CD14-positive monocyte (primary cell): ENCODE results near the gene GPSM1. TPM values are rescaled to one million over a fixed set of nuclear protein-coding genes. Genes with fewer than 3 reads are reported as not detected.
"Not testable (repeated sequence)": the region's sequence is repeated elsewhere in the genome, so short reads cannot be mapped to it uniquely, and the experiment has no call there.

Source experiments
- DNase-seq, 3 donors: peaks; one replicate each; pipeline ENCODE4 v3.0.0-alpha.2; 2011 to 2022
- H2AFZ ChIP-seq: 2 replicates; pipeline ENCODE4 v1.6.0; 2012; ENCODE audit warnings: mild to moderate bottlenecking, low read depth, low read length, inconsistent platforms; ENCODE audit not compliant: insufficient read depth, poor library complexity, severe bottlenecking
- H3K27ac ChIP-seq, 2 donors: 1 replicate in 1 of 2; 2 replicates in 1 of 2; pipeline ENCODE4 v1.5.1; 2012 to 2013; ENCODE audit warnings: low read length in 2 of 2, control low read depth in 1 of 2, inconsistent platforms in 1 of 2, low read depth in 1 of 2, mild to moderate bottlenecking in 1 of 2
- H3K27me3 ChIP-seq, 2 donors: one replicate each; pipeline versions ENCODE4 v1.6.0 to v1.6.1; 2011 to 2013; ENCODE audit warnings: low read length in 2 of 2; ENCODE audit not compliant: control insufficient read depth in 2 of 2, insufficient read depth in 2 of 2
- H3K36me3 ChIP-seq, 2 donors: replicated peaks in 1 of 2; 1 replicate in 1 of 2; 2 replicates in 1 of 2; pipeline versions ENCODE4 v1.5.1 to v1.6.1; 2012 to 2013; ENCODE audit warnings: low read length in 2 of 2, control low read depth in 1 of 2, inconsistent platforms in 1 of 2, mild to moderate bottlenecking in 1 of 2; ENCODE audit not compliant: insufficient read depth in 2 of 2, control insufficient read depth in 1 of 2
- H3K4me1 ChIP-seq, 2 donors: 1 replicate in 1 of 2; 2 replicates in 1 of 2; pipeline versions ENCODE4 v1.5.1 to v1.6.1; 2012 to 2013; ENCODE audit warnings: low read length in 2 of 2, control low read depth in 1 of 2, inconsistent platforms in 1 of 2, mild to moderate bottlenecking in 1 of 2, moderate library complexity in 1 of 2; ENCODE audit not compliant: insufficient read depth in 2 of 2, control insufficient read depth in 1 of 2
- H3K4me2 ChIP-seq: replicated peaks from 2 replicates; pipeline ENCODE3; 2012; ENCODE audit warnings: low read length, moderate library complexity, mild to moderate bottlenecking; ENCODE audit not compliant: poor library complexity, severe bottlenecking; ENCODE audit errors: extremely low read depth
- H3K4me3 ChIP-seq, 3 experiments: fragments of 200-600 bp in 1 of 3; sonication (generic) in 1 of 3; replicated peaks in 1 of 3; 1 replicate in 2 of 3; 2 replicates in 1 of 3; pipeline ENCODE4 v1.5.1; 2011 to 2013; ENCODE audit warnings: low read length in 3 of 3, mild to moderate bottlenecking in 3 of 3, control low read depth in 2 of 3, low read depth in 2 of 3, inconsistent platforms in 1 of 3, moderate library complexity in 1 of 3
- H3K79me2 ChIP-seq: 2 replicates; pipeline ENCODE4 v1.6.0; 2012; ENCODE audit warnings: mild to moderate bottlenecking, control low read depth, inconsistent platforms, low read length, moderate library complexity; ENCODE audit not compliant: insufficient read depth
- H3K9ac ChIP-seq: 2 replicates; pipeline ENCODE4 v1.6.0; 2017; ENCODE audit warnings: low read length, mild to moderate bottlenecking; ENCODE audit not compliant: insufficient read depth, poor library complexity, severe bottlenecking
- H3K9me3 ChIP-seq, 2 donors: replicated peaks in 1 of 2; 1 replicate in 1 of 2; 2 replicates in 1 of 2; pipeline versions ENCODE4 v1.5.1 to v1.6.1; 2012 to 2013; ENCODE audit warnings: low read length in 2 of 2, control low read depth in 1 of 2; ENCODE audit not compliant: control insufficient read depth in 1 of 2, insufficient read depth in 1 of 2
- H4K20me1 ChIP-seq: 2 replicates; pipeline ENCODE4 v1.6.0; 2012; ENCODE audit warnings: mild to moderate bottlenecking, low read length, control low read depth, moderate library complexity; ENCODE audit not compliant: insufficient read depth
- H3K27ac Mint-ChIP-seq, 7 donors: one replicate each; pipeline ENCODE4 v1.8.0; 2020; ENCODE audit warnings: mild to moderate bottlenecking in 7 of 7, mixed read lengths in 7 of 7, moderate library complexity in 6 of 7, inconsistent platforms in 2 of 7
- H3K27me3 Mint-ChIP-seq, 3 donors: one replicate each; pipeline ENCODE4 v1.8.0; 2021 to 2022; ENCODE audit warnings: low read depth in 3 of 3, mild to moderate bottlenecking in 3 of 3, mixed read lengths in 3 of 3, moderate library complexity in 3 of 3, inconsistent platforms in 1 of 3
- H3K36me3 Mint-ChIP-seq, 2 donors: one replicate each; pipeline ENCODE4 v1.8.0; 2020; ENCODE audit warnings: mixed read lengths in 2 of 2, inconsistent platforms in 1 of 2, mild to moderate bottlenecking in 1 of 2
- H3K4me1 Mint-ChIP-seq: one replicate; pipeline ENCODE4 v1.8.0; 2020; ENCODE audit warnings: mild to moderate bottlenecking, mixed read lengths
- H3K4me3 Mint-ChIP-seq, 2 donors: one replicate each; pipeline ENCODE4 v1.8.0; 2020; ENCODE audit warnings: mild to moderate bottlenecking in 2 of 2, mixed read lengths in 2 of 2, moderate library complexity in 1 of 2
- H3K9me3 Mint-ChIP-seq, 7 donors: one replicate each; pipeline ENCODE4 v1.8.0; 2020 to 2022; ENCODE audit warnings: mixed read lengths in 7 of 7, mild to moderate bottlenecking in 6 of 7, moderate library complexity in 6 of 7, inconsistent platforms in 2 of 7
- WGBS: methylation state at CpG from one replicate; pipeline ENCODE4 v1.1.5; 2013; ENCODE audit warnings: missing lambda C conversion rate; ENCODE audit not compliant: insufficient coverage; 5-methylcytosine and 5-hydroxymethylcytosine counted together
- intact Hi-C, 2 donors: fragments of 100-400 bp; cut with micrococcal nuclease; formaldehyde crosslinking; loops; one replicate each; pipeline versions ENCODE4 v1.15.0 to v1.15.1; 2023
- polyA plus RNA-seq, 3 donors: library from polyadenylated mRNA; depleted of rRNA in 1 of 3; unstranded in 2 of 3; stranded (reverse) in 1 of 3; fragments of 300-500 nt in 2 of 3; fragments of >200 nt in 1 of 3; fragmentation: Illumina TruSeq in 2 of 3; gene quantifications; 1 replicate in 2 of 3; 2 replicates in 1 of 3; pipeline ENCODE4 v1.2.3, GENCODE V29; 2012 to 2021
- TF ChIP-seq, protein P1 (sequence below): fragments of 200-600 bp; IDR thresholded peaks from one replicate; pipeline ENCODE4 v1.8.0; 2022; ENCODE audit warnings: antibody characterized with exemption, mild to moderate bottlenecking

The GPSM1 gene
- polyA plus RNA-seq, 3 donors: 0.67 to 3.1 (median 0.73) TPM

DNA sequence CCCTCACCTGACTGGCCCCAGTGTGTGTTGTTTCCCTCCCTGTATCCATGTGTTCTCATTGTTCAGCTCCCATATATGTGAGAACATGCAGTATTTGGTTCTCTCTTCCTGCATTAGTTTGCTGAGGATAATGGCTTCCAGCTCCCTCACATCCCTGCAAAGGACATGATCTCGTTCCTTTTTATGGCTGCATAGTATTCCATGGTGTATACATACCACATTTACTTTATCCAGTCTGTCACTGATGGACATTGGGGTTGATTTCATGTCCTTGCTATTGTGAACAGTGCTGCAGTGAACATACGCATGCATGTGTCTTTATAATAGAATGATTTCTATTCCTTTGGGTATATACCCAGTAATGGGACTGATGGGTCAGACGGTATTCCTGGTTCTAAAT is 7.4 kb upstream of the GPSM1 start:
- H3K9ac ChIP-seq, H3K36me3 ChIP-seq, H3K27ac ChIP-seq, H2AFZ ChIP-seq, H3K27me3 Mint-ChIP-seq, H3K36me3 Mint-ChIP-seq, H4K20me1 ChIP-seq, H3K4me3 Mint-ChIP-seq, DNase-seq, H3K27me3 ChIP-seq, H3K4me2 ChIP-seq, H3K4me1 ChIP-seq, intact Hi-C loops, H3K4me3 ChIP-seq, H3K4me1 Mint-ChIP-seq, H3K79me2 ChIP-seq: not testable (repeated sequence)
- Mint-ChIP-seq H3K27ac (peak overlapping the region in 1 of 7 donors; percentile 46), H3K9me3 (peaks cover 11 to 20% (median 14%) of the 10 kb centered on the region in 7 donors)
- peaks cover 6 to 20% of the 10 kb centered on the region in 2 donors for H3K9me3 ChIP-seq
- no CpG with 5 or more reads among the region's 3 CpGs for WGBS

DNA sequence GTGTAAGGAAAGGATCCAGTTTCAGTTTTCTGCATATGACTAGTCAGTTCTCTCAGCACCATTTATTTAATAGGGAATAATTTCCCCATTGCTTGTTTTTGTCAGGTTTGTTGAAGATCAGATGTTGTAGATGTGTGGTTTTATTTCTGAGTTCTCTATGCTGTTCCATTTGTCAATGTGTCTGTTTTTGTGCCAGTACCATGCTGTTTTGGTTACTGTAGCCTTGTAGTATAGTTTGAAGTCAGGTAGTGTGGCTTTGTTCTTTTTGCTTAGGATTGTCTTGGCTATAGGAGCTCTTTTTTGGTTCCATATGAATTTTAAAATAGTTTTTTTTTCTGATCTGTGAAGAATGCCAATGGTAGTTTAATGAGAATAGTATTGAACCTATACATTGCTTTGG is 6.4 kb upstream of the GPSM1 start:
- H3K27ac ChIP-seq, H3K4me2 ChIP-seq, H3K4me1 Mint-ChIP-seq, H3K4me3 ChIP-seq, H3K4me3 Mint-ChIP-seq, H3K9ac ChIP-seq, H3K79me2 ChIP-seq, H3K36me3 Mint-ChIP-seq, H3K27ac Mint-ChIP-seq, H4K20me1 ChIP-seq, intact Hi-C loops, DNase-seq, H3K4me1 ChIP-seq, H2AFZ ChIP-seq, H3K27me3 ChIP-seq, H3K9me3 Mint-ChIP-seq, H3K36me3 ChIP-seq, H3K9me3 ChIP-seq: not testable (repeated sequence)
- peaks cover 3 to 11% (median 8%) of the 10 kb centered on the region in 3 donors for H3K27me3 Mint-ChIP-seq

DNA sequence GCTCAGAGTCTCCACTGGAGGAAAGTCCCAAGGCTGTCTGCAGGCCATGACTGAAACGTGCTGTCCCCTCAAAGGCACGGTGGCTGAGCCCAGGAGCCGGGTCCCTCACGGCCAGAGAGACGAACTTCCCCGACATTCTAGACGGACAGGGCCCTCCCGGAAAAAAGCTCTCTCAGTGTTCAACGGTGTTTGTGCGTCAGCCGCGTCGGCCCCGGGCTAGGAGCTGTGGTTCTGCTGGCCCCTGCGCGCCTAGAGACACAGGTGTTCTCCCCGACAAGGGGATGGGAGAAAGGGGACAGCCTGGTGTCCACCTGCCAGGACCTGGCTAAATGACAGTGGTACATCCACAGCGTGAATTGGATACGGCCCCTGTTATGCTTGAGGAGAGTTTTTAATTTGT is 5.8 kb upstream of the GPSM1 start:
- Histone ChIP-seq H3K27ac (no peak overlapping the region), H3K79me2 (no peaks in the 10 kb centered on the region), H3K9me3 (peaks cover 0 to 4% of the 10 kb centered on the region in 2 donors), H3K36me3 (no peaks in the 10 kb centered on the region), H3K9ac (no peak overlapping the region), H4K20me1 (no peaks in the 10 kb centered on the region), H3K27me3 (peaks cover 0 to 7% of the 10 kb centered on the region in 2 donors), H3K4me2 (no peak overlapping the region), H2AFZ (no peak overlapping the region), H3K4me1 (peaks cover 4 to 5% of the 10 kb centered on the region in 2 donors), H3K4me3 (no peak overlapping the region)
- H3K27me3 Mint-ChIP-seq: peaks cover 8 to 17% (median 13%) of the 10 kb centered on the region in 3 donors
- DNase-seq: no peak
- no peak overlapping the region for H3K27ac Mint-ChIP-seq
- peaks cover 6% of the 10 kb centered on the region for H3K4me1 Mint-ChIP-seq
- TF ChIP-seq, protein P1, sequence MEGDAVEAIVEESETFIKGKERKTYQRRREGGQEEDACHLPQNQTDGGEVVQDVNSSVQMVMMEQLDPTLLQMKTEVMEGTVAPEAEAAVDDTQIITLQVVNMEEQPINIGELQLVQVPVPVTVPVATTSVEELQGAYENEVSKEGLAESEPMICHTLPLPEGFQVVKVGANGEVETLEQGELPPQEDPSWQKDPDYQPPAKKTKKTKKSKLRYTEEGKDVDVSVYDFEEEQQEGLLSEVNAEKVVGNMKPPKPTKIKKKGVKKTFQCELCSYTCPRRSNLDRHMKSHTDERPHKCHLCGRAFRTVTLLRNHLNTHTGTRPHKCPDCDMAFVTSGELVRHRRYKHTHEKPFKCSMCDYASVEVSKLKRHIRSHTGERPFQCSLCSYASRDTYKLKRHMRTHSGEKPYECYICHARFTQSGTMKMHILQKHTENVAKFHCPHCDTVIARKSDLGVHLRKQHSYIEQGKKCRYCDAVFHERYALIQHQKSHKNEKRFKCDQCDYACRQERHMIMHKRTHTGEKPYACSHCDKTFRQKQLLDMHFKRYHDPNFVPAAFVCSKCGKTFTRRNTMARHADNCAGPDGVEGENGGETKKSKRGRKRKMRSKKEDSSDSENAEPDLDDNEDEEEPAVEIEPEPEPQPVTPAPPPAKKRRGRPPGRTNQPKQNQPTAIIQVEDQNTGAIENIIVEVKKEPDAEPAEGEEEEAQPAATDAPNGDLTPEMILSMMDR: no peak
- WGBS: 90% methylated on average over 19 of the region's 19 CpGs
- intact Hi-C loops: no loop called here
- peaks cover 0 to 4% (median under 1%) of the 10 kb centered on the region in 7 donors for H3K9me3 Mint-ChIP-seq
- no peaks in the 10 kb centered on the region for H3K36me3 Mint-ChIP-seq
- H3K4me3 Mint-ChIP-seq: no peak overlapping the region
